Measurements from ENCODE around the gene PUS3.
A peak's percentile ranks its signal among the peaks of the same experiment; 100 is the strongest.

Gene PUS3

DNA sequence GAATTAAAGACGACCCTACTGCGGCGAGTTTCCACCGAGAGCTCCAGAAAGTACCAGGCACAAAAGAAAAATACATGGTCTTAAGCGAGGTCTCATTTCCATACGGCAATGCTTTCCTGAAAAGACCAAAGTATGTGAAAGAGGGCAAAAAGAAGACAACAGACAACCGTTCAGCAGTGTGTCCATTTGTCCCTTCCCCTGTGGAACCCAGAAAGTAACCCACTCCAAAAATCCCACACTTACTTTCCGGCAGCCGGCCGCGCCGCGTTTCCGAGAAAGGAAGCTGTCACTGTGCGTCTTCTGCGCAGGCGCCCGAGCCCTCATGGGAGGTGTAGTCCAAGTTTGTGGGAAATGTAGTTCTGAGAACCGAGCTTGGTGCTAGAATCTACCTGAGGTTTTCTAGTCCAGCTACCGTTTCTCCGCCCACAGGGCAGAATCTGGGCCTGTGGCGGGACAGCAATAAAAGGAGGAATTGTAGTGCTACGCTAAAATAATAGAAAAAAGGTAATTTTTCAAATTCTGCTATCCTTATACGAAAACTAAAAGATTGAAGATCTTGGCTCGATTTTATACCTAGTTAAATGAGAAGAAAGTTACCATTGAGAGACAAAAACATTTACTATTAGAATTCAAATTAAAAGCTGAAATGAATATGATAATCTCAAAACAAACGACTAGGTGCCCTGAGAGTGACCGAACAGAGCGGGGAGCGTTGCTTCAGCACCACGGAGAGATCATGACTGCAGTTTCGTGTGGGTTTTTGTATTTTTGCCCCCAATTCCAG, at the start of gene PUS3:
Gene PUS3, minus strand, starts transcription at position 280 of the 784 bp plus-strand sequence. CDS start 6,922 bp downstream, outside the sequence.
- Histone ChIP-seq H3K9ac (ENCODE audit: low read depth, low read length) (peak within 1 kb of the TSS; percentile 58), H3K4me3 (ENCODE audit: low read depth, low read length) (peak within 1 kb of the TSS; percentile 100), H3K4me1 (ENCODE audit: control insufficient read depth, insufficient read depth, low read length) (peaks cover 5% of the 10 kb centered on the region; the same call in 1 of the 2 replicates), H3K27me3 (ENCODE audit: control insufficient read depth, insufficient read depth, low read length) (peaks cover 21% of the 10 kb centered on the region), H3K36me3 (ENCODE audit: control insufficient read depth, insufficient read depth, low read length) (peaks cover 21% of the 10 kb centered on the region), H3K27ac (ENCODE audit: low read depth, low read length) (peak within 1 kb of the TSS; percentile 13), H3K9me3 (ENCODE audit: control insufficient read depth, insufficient read depth, low read length) (no peaks in the 10 kb centered on the region)

DNA sequence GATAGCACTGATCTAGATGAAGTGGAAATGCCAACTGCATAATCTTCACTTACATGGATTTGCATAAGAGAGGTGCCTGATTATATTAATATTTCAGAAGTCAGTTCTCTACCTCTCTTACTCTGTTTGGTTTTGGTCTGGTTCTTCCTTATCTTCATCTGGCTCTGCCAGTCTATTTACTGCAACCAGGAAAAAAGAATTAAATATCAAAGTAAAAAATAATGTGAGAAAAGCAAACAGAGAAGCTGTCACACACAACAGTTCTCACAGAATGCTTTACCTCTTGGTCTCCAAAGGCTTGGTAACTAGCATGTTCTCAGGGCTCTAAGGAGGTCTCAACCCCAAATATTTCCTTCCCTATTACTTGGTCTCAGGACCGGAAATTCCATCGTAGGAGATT, 49.6 kb upstream of the PUS3 start:
- Histone ChIP-seq H3K9ac (ENCODE audit: low read depth, low read length) (no peak overlapping the region), H3K27me3 (ENCODE audit: control insufficient read depth, insufficient read depth, low read length) (no peaks in the 10 kb centered on the region), H3K9me3 (ENCODE audit: control insufficient read depth, insufficient read depth, low read length) (no peaks in the 10 kb centered on the region), H3K36me3 (ENCODE audit: control insufficient read depth, insufficient read depth, low read length) (peaks cover 7% of the 10 kb centered on the region; the same call in 1 of the 2 replicates), H3K4me3 (ENCODE audit: low read depth, low read length) (no peak overlapping the region), H3K27ac (ENCODE audit: low read depth, low read length) (no peak overlapping the region), H3K4me1 (ENCODE audit: control insufficient read depth, insufficient read depth, low read length) (no peaks in the 10 kb centered on the region)

DNA sequence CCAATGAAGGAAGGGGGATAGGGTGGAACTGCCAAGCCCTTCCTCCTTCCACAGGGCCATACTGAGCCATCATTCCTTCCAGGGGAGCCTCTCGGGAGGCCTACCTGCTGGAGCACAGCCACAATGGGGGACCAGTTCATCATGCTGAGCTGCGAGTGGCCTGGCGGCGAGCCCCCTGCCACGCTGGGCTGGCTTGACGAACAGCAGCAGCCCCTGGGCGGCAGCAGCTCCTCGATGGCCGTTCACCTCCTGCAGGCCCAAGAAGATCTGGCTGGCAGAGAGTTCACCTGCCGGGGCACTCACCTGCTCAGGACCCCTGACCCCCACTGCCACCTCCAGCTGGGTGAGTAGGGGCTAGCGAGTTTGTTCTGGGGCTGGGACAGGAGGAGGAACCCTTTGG, 48.7 kb upstream of the PUS3 start:
- Histone ChIP-seq H3K9ac (ENCODE audit: low read depth, low read length) (no peak overlapping the region), H3K27me3 (ENCODE audit: control insufficient read depth, insufficient read depth, low read length) (no peaks in the 10 kb centered on the region), H3K9me3 (ENCODE audit: control insufficient read depth, insufficient read depth, low read length) (no peaks in the 10 kb centered on the region), H3K27ac (ENCODE audit: low read depth, low read length) (no peak overlapping the region), H3K36me3 (ENCODE audit: control insufficient read depth, insufficient read depth, low read length) (peaks cover 7% of the 10 kb centered on the region; the same call in 1 of the 2 replicates), H3K4me1 (ENCODE audit: control insufficient read depth, insufficient read depth, low read length) (no peaks in the 10 kb centered on the region), H3K4me3 (ENCODE audit: low read depth, low read length) (no peak overlapping the region)

- Histone ChIP-seq H3K9me3 (ENCODE audit: control insufficient read depth, insufficient read depth, low read length) (no peaks in the 10 kb centered on the region), H3K27me3 (ENCODE audit: control insufficient read depth, insufficient read depth, low read length) (no peaks in the 10 kb centered on the region), H3K9ac (ENCODE audit: low read depth, low read length) (no peak overlapping the region), H3K36me3 (ENCODE audit: control insufficient read depth, insufficient read depth, low read length) (peaks cover 3% of the 10 kb centered on the region; the same call in 1 of the 2 replicates), H3K4me1 (ENCODE audit: control insufficient read depth, insufficient read depth, low read length) (no peaks in the 10 kb centered on the region), H3K4me3 (ENCODE audit: low read depth, low read length) (no peak overlapping the region), H3K27ac (ENCODE audit: low read depth, low read length) (no peak overlapping the region)
Measured at GRCh38 chr11:125950696-125951651, 48.0 kb upstream of the PUS3 start.

- no peaks in the 10 kb centered on the region for H3K9me3 ChIP-seq (ENCODE audit: control insufficient read depth, insufficient read depth, low read length)
- no peak overlapping the region for H3K27ac ChIP-seq (ENCODE audit: low read depth, low read length)
Measured at GRCh38 chr11:125950178-125950490, 47.1 kb upstream of the PUS3 start.

GRCh38 chr11:125949271-125950177, 46.5 kb upstream of the PUS3 start:
- H3K27me3 ChIP-seq (ENCODE audit: control insufficient read depth, insufficient read depth, low read length) = no peaks in the 10 kb centered on the region
- H3K27ac ChIP-seq (ENCODE audit: low read depth, low read length) = no peak overlapping the region
- H3K9ac ChIP-seq (ENCODE audit: low read depth, low read length) = no peak overlapping the region
- no peaks in the 10 kb centered on the region for H3K36me3 ChIP-seq (ENCODE audit: control insufficient read depth, insufficient read depth, low read length)
- H3K9me3 ChIP-seq (ENCODE audit: control insufficient read depth, insufficient read depth, low read length) = no peaks in the 10 kb centered on the region
- H3K4me1 ChIP-seq (ENCODE audit: control insufficient read depth, insufficient read depth, low read length) = no peaks in the 10 kb centered on the region
- no peak overlapping the region for H3K4me3 ChIP-seq (ENCODE audit: low read depth, low read length)

More at GRCh38 chr11:125950178-125950490, 47.1 kb upstream of the PUS3 start:
- no peak overlapping the region for H3K9ac ChIP-seq (ENCODE audit: low read depth, low read length)
- H3K36me3 ChIP-seq (ENCODE audit: control insufficient read depth, insufficient read depth, low read length) = no peaks in the 10 kb centered on the region
- no peaks in the 10 kb centered on the region for H3K27me3 ChIP-seq (ENCODE audit: control insufficient read depth, insufficient read depth, low read length)
- H3K4me1 ChIP-seq (ENCODE audit: control insufficient read depth, insufficient read depth, low read length) = no peaks in the 10 kb centered on the region
- H3K4me3 ChIP-seq (ENCODE audit: low read depth, low read length) = no peak overlapping the region

DNA sequence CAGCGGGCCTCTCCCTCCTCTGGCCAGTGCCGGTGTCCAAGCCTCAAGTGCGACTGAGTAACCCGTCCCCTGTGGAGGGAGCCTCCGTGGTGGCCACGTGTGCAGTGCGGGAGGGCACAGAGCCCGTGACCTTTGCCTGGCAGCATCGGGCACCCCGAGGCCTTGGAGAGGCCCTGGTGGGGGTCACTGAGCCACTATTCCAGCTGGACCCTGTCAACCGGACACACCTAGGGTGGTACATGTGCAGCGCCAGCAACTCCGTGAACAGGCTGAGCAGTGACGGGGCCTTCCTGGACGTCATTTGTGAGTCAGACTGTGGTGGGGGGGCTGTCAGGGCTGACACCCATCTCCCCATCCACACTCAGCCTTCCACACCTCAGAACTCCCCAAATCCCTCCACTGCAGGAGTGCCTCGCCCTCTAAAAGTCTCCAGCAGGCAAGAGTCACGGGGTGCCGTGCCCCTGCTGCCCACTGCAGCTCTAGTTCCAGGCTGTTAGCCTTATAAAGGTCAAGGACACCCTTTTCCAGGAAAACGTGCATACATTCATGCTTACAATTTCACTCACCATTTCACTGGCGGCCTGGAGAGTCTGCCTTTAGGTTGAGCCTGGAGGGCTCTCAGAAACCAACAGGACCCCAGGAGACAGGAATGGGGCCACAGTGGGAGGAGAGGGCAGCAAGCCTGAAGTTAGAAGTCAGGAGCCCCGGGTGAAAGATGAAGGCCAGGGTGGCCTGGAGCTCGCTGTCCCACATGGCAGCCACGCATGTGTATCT, 45.5 kb upstream of the PUS3 start:
- Histone ChIP-seq H3K9me3 (ENCODE audit: control insufficient read depth, insufficient read depth, low read length) (no peaks in the 10 kb centered on the region), H3K4me1 (ENCODE audit: control insufficient read depth, insufficient read depth, low read length) (no peaks in the 10 kb centered on the region), H3K4me3 (ENCODE audit: low read depth, low read length) (no peak overlapping the region), H3K27ac (ENCODE audit: low read depth, low read length) (no peak overlapping the region), H3K36me3 (ENCODE audit: control insufficient read depth, insufficient read depth, low read length) (no peaks in the 10 kb centered on the region), H3K27me3 (ENCODE audit: control insufficient read depth, insufficient read depth, low read length) (no peaks in the 10 kb centered on the region), H3K9ac (ENCODE audit: low read depth, low read length) (no peak overlapping the region)

GRCh38 chr11:125947419-125948277, 44.6 kb upstream of the PUS3 start:
- no peaks in the 10 kb centered on the region for H3K9me3 ChIP-seq (ENCODE audit: control insufficient read depth, insufficient read depth, low read length)
- H3K27me3 ChIP-seq (ENCODE audit: control insufficient read depth, insufficient read depth, low read length) = no peaks in the 10 kb centered on the region
- no peak overlapping the region for H3K27ac ChIP-seq (ENCODE audit: low read depth, low read length)
- H3K9ac ChIP-seq (ENCODE audit: low read depth, low read length) = no peak overlapping the region
- H3K4me1 ChIP-seq (ENCODE audit: control insufficient read depth, insufficient read depth, low read length) = no peaks in the 10 kb centered on the region
- H3K4me3 ChIP-seq (ENCODE audit: low read depth, low read length) = no peak overlapping the region
- no peaks in the 10 kb centered on the region for H3K36me3 ChIP-seq (ENCODE audit: control insufficient read depth, insufficient read depth, low read length)

GRCh38 chr11:125946712-125947418, 43.9 kb upstream of the PUS3 start:
- H3K27ac ChIP-seq (ENCODE audit: low read depth, low read length) = no peak overlapping the region
- no peak overlapping the region for H3K4me3 ChIP-seq (ENCODE audit: low read depth, low read length)
- H3K27me3 ChIP-seq (ENCODE audit: control insufficient read depth, insufficient read depth, low read length) = no peaks in the 10 kb centered on the region
- H3K36me3 ChIP-seq (ENCODE audit: control insufficient read depth, insufficient read depth, low read length) = no peaks in the 10 kb centered on the region
- no peaks in the 10 kb centered on the region for H3K9me3 ChIP-seq (ENCODE audit: control insufficient read depth, insufficient read depth, low read length)
- H3K4me1 ChIP-seq (ENCODE audit: control insufficient read depth, insufficient read depth, low read length) = peaks cover under 1% of the 10 kb centered on the region
- H3K9ac ChIP-seq (ENCODE audit: low read depth, low read length) = no peak overlapping the region
